Loucy (cell line): ENCODE measurements around the gene EBPL.

Experiments used
- H2AFZ ChIP-seq: fragments of 200-600 bp; sonication (generic); 2 replicates; pipeline ENCODE4 v1.6.0; 2016; ENCODE audit warnings: antibody characterized with exemption, mild to moderate bottlenecking, low read length, moderate library complexity
- H3F3A ChIP-seq: fragments of 200-600 bp; 2 replicates; pipeline ENCODE4 v1.6.0; 2016; ENCODE audit warnings: antibody characterized with exemption, low read depth, mild to moderate bottlenecking
- H3K27me3 ChIP-seq: fragments of 200-600 bp; sonication (generic); 2 replicates; pipeline ENCODE4 v1.6.1; 2014; ENCODE audit warnings: low read length, mild to moderate bottlenecking; ENCODE audit not compliant: insufficient read depth, poor library complexity, severe bottlenecking
- H3K36me3 ChIP-seq: fragments of 200-600 bp; sonication (generic); 2 replicates; pipeline ENCODE4 v1.6.1; 2016; ENCODE audit warnings: low read length; ENCODE audit not compliant: insufficient read depth
- H3K4me1 ChIP-seq: fragments of 200-600 bp; sonication (generic); 2 replicates; pipeline ENCODE4 v1.5.1; 2014; ENCODE audit warnings: low read length, mild to moderate bottlenecking; ENCODE audit not compliant: insufficient read depth, poor library complexity, severe bottlenecking
- H3K4me2 ChIP-seq: fragments of 200-600 bp; sonication (generic); 2 replicates; pipeline ENCODE4 v1.6.0; 2014; ENCODE audit warnings: antibody characterized with exemption, low read length, low read depth, mild to moderate bottlenecking; ENCODE audit not compliant: poor library complexity, severe bottlenecking
- H3K4me3 ChIP-seq: fragments of 200-600 bp; sonication (generic); 2 replicates; pipeline ENCODE4 v1.5.1; 2014; ENCODE audit warnings: low read length, mild to moderate bottlenecking, mixed read lengths; ENCODE audit not compliant: poor library complexity, severe bottlenecking
- H3K79me2 ChIP-seq: fragments of 200-600 bp; sonication (generic); 2 replicates; pipeline ENCODE4 v1.6.1; 2014; ENCODE audit warnings: low read length; ENCODE audit not compliant: insufficient read depth
- H3K9ac ChIP-seq: fragments of 200-600 bp; sonication (generic); 2 replicates; pipeline ENCODE4 v1.6.0; 2014; ENCODE audit warnings: mild to moderate bottlenecking, low read depth, low read length, moderate library complexity; ENCODE audit not compliant: poor library complexity, severe bottlenecking
- H3K9me2 ChIP-seq: fragments of 200-600 bp; sonication (generic); replicated peaks from 2 replicates; pipeline ENCODE4 v1.6.1; 2016; ENCODE audit warnings: low read depth, low read length, mixed read lengths
- H3K9me3 ChIP-seq: fragments of 200-600 bp; sonication (generic); 2 replicates; pipeline ENCODE4 v1.6.1; 2014; ENCODE audit warnings: mild to moderate bottlenecking, antibody characterized with exemption, low read length, low read depth; ENCODE audit not compliant: insufficient read depth
- H4K20me1 ChIP-seq: fragments of 200-600 bp; sonication (generic); 2 replicates; pipeline ENCODE4 v1.6.0; 2014; ENCODE audit warnings: antibody characterized with exemption, low read length, mild to moderate bottlenecking; ENCODE audit not compliant: insufficient read depth, poor library complexity, severe bottlenecking
- CTCF ChIP-seq: fragments of 200-600 bp; sonication (generic); conservative IDR thresholded peaks from 2 replicates; pipeline ENCODE4 v1.5.1; 2014; ENCODE audit warnings: mild to moderate bottlenecking, antibody characterized with exemption, low read length
- EZH2phosphoT487 ChIP-seq: fragments of 200-600 bp; IDR thresholded peaks from 2 replicates; pipeline ENCODE4 v1.6.1; 2018; ENCODE audit warnings: antibody characterized with exemption, mild to moderate bottlenecking, moderate library complexity, borderline replicate concordance

EBPL gene

GRCh38 chr13:49625392-49626079 lies 65.8 kb downstream of the EBPL start:
- H3K4me3 ChIP-seq = no peak overlapping the region
- H3F3A ChIP-seq = no peaks in the 10 kb centered on the region
- no peak overlapping the region for H2AFZ ChIP-seq
- H3K27me3 ChIP-seq = no peaks in the 10 kb centered on the region
- no peaks in the 10 kb centered on the region for H3K36me3 ChIP-seq
- H3K9me2 ChIP-seq = no peaks in the 10 kb centered on the region
- TF ChIP-seq CTCF = no peak
- no peak for TF ChIP-seq EZH2phosphoT487
- H3K4me1 ChIP-seq = no peaks in the 10 kb centered on the region
- H3K79me2 ChIP-seq = no peaks in the 10 kb centered on the region
- no peak overlapping the region for H3K4me2 ChIP-seq
- no peak overlapping the region for H3K9ac ChIP-seq
- H3K9me3 ChIP-seq = no peaks in the 10 kb centered on the region
- H4K20me1 ChIP-seq = no peaks in the 10 kb centered on the region

- Histone ChIP-seq H2AFZ (no peak overlapping the region), H3K36me3 (no peaks in the 10 kb centered on the region), H3K9me2 (no peaks in the 10 kb centered on the region), H3K4me3 (no peak overlapping the region), H3K4me2 (no peak overlapping the region), H3K4me1 (no peaks in the 10 kb centered on the region), H3K9me3 (no peaks in the 10 kb centered on the region), H3K79me2 (no peaks in the 10 kb centered on the region), H3F3A (no peaks in the 10 kb centered on the region), H3K27me3 (no peaks in the 10 kb centered on the region), H4K20me1 (no peaks in the 10 kb centered on the region), H3K9ac (no peak overlapping the region)
- no peak for TF ChIP-seq CTCF
- no peak for TF ChIP-seq EZH2phosphoT487
Observed at GRCh38 chr13:49624229-49624628, 67.1 kb downstream of the EBPL start.

- no peaks in the 10 kb centered on the region for H3K36me3 ChIP-seq
- H2AFZ ChIP-seq = no peak overlapping the region
- no peaks in the 10 kb centered on the region for H3K9me2 ChIP-seq
- H3K4me2 ChIP-seq = no peak overlapping the region
- H4K20me1 ChIP-seq = no peaks in the 10 kb centered on the region
- H3K79me2 ChIP-seq = no peaks in the 10 kb centered on the region
- no peak overlapping the region for H3K9ac ChIP-seq
- H3K27me3 ChIP-seq = no peaks in the 10 kb centered on the region
- no peaks in the 10 kb centered on the region for H3K9me3 ChIP-seq
- no peaks in the 10 kb centered on the region for H3K4me1 ChIP-seq
- TF ChIP-seq EZH2phosphoT487 (no peak), CTCF (no peak)
- H3F3A ChIP-seq = no peaks in the 10 kb centered on the region
- no peak overlapping the region for H3K4me3 ChIP-seq
Observed at GRCh38 chr13:49622174-49622946, 68.9 kb downstream of the EBPL start.
